ENCODE data around the gene EPS8L1. TPM values are rescaled to one million over a fixed set of nuclear protein-coding genes. Genes with fewer than 3 reads are reported as not detected.

EPS8L1 gene
- total RNA-seq, 4 donors from 2014 or later = 60.6 to 84.8 (median 73.3) TPM

DNA sequence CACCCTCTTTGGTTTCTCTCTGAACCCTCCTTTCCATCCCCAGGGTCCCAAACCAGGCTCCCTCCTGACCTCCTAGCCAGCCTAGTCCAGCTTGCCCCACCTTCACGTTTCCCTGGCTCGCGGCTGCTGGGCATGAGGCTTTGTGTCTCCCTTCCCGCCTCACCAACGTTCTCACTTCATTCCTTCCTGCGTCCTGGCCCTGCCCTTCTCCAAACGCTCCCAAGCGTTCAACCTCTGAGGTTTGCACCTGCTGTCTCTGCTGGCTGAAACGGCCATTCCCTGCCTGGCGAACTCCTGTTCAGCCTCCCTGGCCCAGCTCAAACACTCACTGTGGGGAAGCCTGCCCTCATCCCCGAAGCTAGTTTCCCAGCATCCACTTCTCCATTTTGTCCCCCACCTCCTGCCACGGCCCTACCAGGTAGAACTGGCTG is 12.4 kb downstream of the EPS8L1 start:
- H3K4me1 ChIP-seq = peaks cover 0 to 13% of the 10 kb centered on the region in 2 donors
- peaks cover 16% of the 10 kb centered on the region in 2 donors for H3K36me3 ChIP-seq
- H3K4me3 ChIP-seq (replicated peaks in 1 of 3) = no peak overlapping the region
- TF ChIP-seq, protein P1, sequence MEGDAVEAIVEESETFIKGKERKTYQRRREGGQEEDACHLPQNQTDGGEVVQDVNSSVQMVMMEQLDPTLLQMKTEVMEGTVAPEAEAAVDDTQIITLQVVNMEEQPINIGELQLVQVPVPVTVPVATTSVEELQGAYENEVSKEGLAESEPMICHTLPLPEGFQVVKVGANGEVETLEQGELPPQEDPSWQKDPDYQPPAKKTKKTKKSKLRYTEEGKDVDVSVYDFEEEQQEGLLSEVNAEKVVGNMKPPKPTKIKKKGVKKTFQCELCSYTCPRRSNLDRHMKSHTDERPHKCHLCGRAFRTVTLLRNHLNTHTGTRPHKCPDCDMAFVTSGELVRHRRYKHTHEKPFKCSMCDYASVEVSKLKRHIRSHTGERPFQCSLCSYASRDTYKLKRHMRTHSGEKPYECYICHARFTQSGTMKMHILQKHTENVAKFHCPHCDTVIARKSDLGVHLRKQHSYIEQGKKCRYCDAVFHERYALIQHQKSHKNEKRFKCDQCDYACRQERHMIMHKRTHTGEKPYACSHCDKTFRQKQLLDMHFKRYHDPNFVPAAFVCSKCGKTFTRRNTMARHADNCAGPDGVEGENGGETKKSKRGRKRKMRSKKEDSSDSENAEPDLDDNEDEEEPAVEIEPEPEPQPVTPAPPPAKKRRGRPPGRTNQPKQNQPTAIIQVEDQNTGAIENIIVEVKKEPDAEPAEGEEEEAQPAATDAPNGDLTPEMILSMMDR (IDR thresholded peaks at IDR 0.05) = no peak
- TF ChIP-seq POLR2A (IDR thresholded peaks at IDR 0.05) = no peak
- peak overlapping the region in 2 of 3 donors; percentile 15 to 45 for H3K27ac ChIP-seq
- no peaks in the 10 kb centered on the region for H3K9me3 ChIP-seq
- intact Hi-C loops (cut with DNase I) = no loop called here
- 78 to 79% methylated on average over 12 of the region's 12 CpGs for WGBS, 2 donors
- no peaks in the 10 kb centered on the region for H3K27me3 ChIP-seq
- no peak for DNase-seq

DNA sequence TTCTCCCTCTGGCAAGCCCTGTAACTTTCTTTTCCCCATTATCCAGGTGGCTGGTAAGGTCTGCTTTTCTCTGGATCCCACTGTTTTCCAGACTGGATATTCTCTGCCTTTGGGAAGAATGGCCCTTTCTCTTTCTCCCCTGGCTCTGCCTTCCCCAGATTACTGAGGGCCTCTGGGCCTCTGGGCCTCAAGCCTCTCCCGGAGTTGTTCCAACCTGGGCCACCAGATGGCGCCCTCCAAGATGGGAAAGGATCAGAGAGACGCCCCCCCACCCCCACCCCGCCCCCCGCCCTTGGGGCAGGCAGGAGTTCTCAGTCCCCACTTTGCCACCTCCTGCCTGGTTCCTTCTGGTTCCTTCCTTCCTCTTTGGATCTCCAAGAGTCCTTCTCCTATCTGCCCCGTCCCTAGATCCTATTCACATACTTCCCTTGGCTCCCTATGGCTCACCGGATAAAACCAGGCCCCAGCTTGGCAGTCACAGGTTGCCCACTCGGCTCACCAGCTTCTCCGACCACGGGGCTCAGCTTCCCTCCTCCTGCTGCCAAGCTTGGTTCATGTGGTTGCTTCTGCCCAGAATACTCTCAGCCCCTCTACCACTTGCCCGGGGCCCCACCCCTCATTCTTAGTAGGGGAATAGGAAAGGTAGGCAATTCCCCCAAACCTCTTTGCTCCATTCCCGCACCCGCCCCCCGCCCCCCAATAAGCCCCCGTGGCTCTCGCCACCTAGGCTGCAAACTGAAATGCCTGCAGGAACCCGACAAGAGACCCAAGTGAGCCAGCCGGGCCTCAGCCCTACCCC is 13.1 kb downstream of the EPS8L1 start:
- intact Hi-C loops (cut with DNase I) = no loop called here
- H3K9me3 ChIP-seq = no peaks in the 10 kb centered on the region
- no peaks in the 10 kb centered on the region for H3K27me3 ChIP-seq
- peaks cover 0 to 13% of the 10 kb centered on the region in 2 donors for H3K4me1 ChIP-seq
- peak overlapping the region in 2 of 3 donors; percentile 15 to 45 for H3K27ac ChIP-seq
- H3K36me3 ChIP-seq = peaks cover 16% of the 10 kb centered on the region in 2 donors
- peak; percentile 77 to 79 for DNase-seq
- WGBS, 2 donors = 56 to 57% methylated on average over 13 to 17 of the region's 18 CpGs
- TF ChIP-seq POLR2A (IDR thresholded peaks at IDR 0.05) = no peak
- TF ChIP-seq, protein P1 (IDR thresholded peaks at IDR 0.05) = peak in 5 of 6 experiments; percentile 16 to 93 (median 52)
- H3K4me3 ChIP-seq (replicated peaks in 1 of 3) = no peak overlapping the region

DNA sequence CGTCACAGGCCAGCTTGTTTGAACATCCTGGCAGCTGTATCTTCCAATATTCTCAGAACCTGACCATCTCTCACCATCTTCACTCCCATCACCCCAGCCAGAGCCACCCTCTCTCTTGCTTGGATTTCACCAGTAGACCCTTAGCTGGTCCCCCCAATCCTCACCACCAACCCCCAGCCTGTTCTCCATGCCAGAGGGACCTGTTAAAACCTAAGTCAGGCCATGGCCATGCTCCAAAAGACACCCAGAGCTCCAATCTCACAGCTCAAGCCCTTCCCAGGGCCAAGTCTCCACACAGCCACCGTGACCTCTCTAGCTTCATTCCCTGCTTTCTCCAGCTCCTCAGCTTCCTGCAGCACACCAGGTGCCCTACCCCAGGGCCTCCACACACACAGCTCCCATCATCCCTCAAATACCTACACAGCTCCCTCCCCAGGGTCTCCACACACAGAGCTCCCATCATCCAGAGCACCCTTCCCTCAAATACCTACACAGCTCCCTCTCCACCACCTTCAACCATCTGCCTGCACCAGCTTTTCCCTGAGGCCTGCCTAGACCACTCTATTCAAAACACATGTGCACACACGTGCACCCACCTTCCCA is 13.8 kb downstream of the EPS8L1 start:
- peaks cover 18 to 19% of the 10 kb centered on the region in 2 donors for H3K36me3 ChIP-seq
- H3K27ac ChIP-seq = no peak overlapping the region
- H3K4me1 ChIP-seq = peaks cover 0 to 13% of the 10 kb centered on the region in 2 donors
- WGBS, 2 donors = 87 to 95% methylated on average over 3 of the region's 3 CpGs
- no peak for TF ChIP-seq POLR2A (IDR thresholded peaks at IDR 0.05)
- TF ChIP-seq, protein P1 (IDR thresholded peaks at IDR 0.05) = no peak
- H3K27me3 ChIP-seq = no peaks in the 10 kb centered on the region
- intact Hi-C loops (cut with DNase I) = no loop called here
- no peak for DNase-seq
- no peak overlapping the region for H3K4me3 ChIP-seq (replicated peaks in 1 of 3)
- no peaks in the 10 kb centered on the region for H3K9me3 ChIP-seq

DNA sequence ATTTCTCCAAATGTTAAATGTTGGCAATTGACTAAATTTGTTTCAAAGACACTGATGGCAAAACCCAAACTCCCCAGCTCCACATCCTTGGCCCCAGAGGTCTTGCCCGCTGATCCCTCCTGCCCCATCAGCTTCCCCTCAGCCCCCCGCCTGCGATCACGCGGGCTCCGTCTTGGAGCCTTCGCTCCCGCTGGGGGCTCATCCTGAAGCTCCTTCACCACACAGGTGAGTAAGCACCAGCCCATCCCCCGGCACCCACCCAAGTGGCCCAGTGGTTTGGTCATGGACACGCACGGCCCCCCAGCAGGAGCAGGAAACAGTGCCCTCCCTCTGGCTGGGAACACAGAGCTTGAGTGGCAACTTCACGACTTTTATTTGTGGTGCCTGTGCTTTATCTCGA is 14.9 kb downstream of the EPS8L1 start:
- peaks cover 27 to 28% of the 10 kb centered on the region in 2 donors for H3K36me3 ChIP-seq
- H3K27me3 ChIP-seq = no peaks in the 10 kb centered on the region
- no peak for DNase-seq
- H3K27ac ChIP-seq = no peak overlapping the region
- TF ChIP-seq POLR2A (IDR thresholded peaks at IDR 0.05) = no peak
- TF ChIP-seq, protein P1 (IDR thresholded peaks at IDR 0.05) = no peak
- no peak overlapping the region for H3K4me3 ChIP-seq (replicated peaks in 1 of 3)
- H3K4me1 ChIP-seq = peaks cover 0 to 13% of the 10 kb centered on the region in 2 donors
- intact Hi-C loops (cut with DNase I) = no loop called here
- no peaks in the 10 kb centered on the region for H3K9me3 ChIP-seq
- WGBS, 2 donors = 92 to 93% methylated on average over 13 of the region's 13 CpGs

Data from thyroid gland (tissue), 4 donors.